DND-41 (cell line): Measurements from ENCODE around the gene MRGPRX2.

Source experiments
- ATAC-seq: fragments of 200-7000 bp; cut with Tn5 transposase; 3 replicates; pipeline ENCODE4 v1.9.1; 2021; ENCODE audit warnings: low read depth; ENCODE audit not compliant: insufficient read depth
- DNase-seq: peaks from one replicate; pipeline ENCODE4 v3.0.0-alpha.2; 2020
- H2AFZ ChIP-seq: 2 replicates; pipeline ENCODE4 v1.6.0; 2012; ENCODE audit warnings: low read depth, low read length
- H3K27ac ChIP-seq: 2 replicates; pipeline ENCODE4 v1.5.1; 2012; ENCODE audit warnings: low read length, inconsistent platforms
- H3K27me3 ChIP-seq: fragments of 200-600 bp; sonication (generic); 2 replicates; pipeline ENCODE4 v1.6.0; 2012; ENCODE audit warnings: low read length, mild to moderate bottlenecking, inconsistent platforms; ENCODE audit not compliant: insufficient read depth, poor library complexity
- H3K36me3 ChIP-seq: 2 replicates; pipeline ENCODE4 v1.5.1; 2012; ENCODE audit warnings: low read length, inconsistent platforms; ENCODE audit not compliant: insufficient read depth
- H3K4me1 ChIP-seq: 2 replicates; pipeline ENCODE4 v1.5.1; 2012; ENCODE audit warnings: mild to moderate bottlenecking, low read length; ENCODE audit not compliant: insufficient read depth
- H3K4me2 ChIP-seq: 2 replicates; pipeline ENCODE4 v1.6.0; 2012; ENCODE audit warnings: mild to moderate bottlenecking, moderate library complexity, low read length, inconsistent platforms; ENCODE audit not compliant: insufficient read depth
- H3K4me3 ChIP-seq, 2 experiments: fragments of 200-600 bp in 1 of 2; shearing (Covaris generic) in 1 of 2; 2 replicates each; pipeline ENCODE4 v1.5.1; 2012 to 2016; ENCODE audit warnings: inconsistent platforms in 2 of 2, low read length in 2 of 2, mild to moderate bottlenecking in 2 of 2, low read depth in 1 of 2, moderate library complexity in 1 of 2
- H3K79me2 ChIP-seq: 2 replicates; pipeline ENCODE4 v1.6.0; 2012; ENCODE audit warnings: low read length, inconsistent platforms; ENCODE audit not compliant: insufficient read depth
- H3K9ac ChIP-seq: 2 replicates; pipeline ENCODE4 v1.6.0; 2012; ENCODE audit warnings: low read depth, mild to moderate bottlenecking, inconsistent platforms, low read length, moderate library complexity
- H3K9me3 ChIP-seq: 2 replicates; pipeline ENCODE4 v1.5.1; 2012; ENCODE audit warnings: low read length, moderate library complexity, mild to moderate bottlenecking, inconsistent platforms; ENCODE audit not compliant: insufficient read depth, severe bottlenecking
- H4K20me1 ChIP-seq: 2 replicates; pipeline ENCODE4 v1.6.0; 2012; ENCODE audit warnings: low read length; ENCODE audit not compliant: insufficient read depth
- EZH2 ChIP-seq: IDR thresholded peaks from 3 replicates; pipeline ENCODE4 v1.6.1; 2012; ENCODE audit warnings: borderline replicate concordance, low read depth, mild to moderate bottlenecking, moderate library complexity, low read length, inconsistent platforms; ENCODE audit not compliant: severe bottlenecking
- TF ChIP-seq, protein P1 (sequence below): IDR thresholded peaks from 2 replicates; pipeline ENCODE4 v1.5.1; 2012; ENCODE audit warnings: borderline replicate concordance, low read length, moderate library complexity, mild to moderate bottlenecking; ENCODE audit not compliant: poor library complexity, severe bottlenecking; ENCODE audit errors: extremely low read depth

MRGPRX2 gene

GRCh38 chr11:19072464-19072863 is 11.9 kb upstream of the MRGPRX2 start:
- Histone ChIP-seq H3K27me3 (peaks cover 3% of the 10 kb centered on the region), H3K4me1 (no peaks in the 10 kb centered on the region; the same call in 1 of the 2 replicates), H3K9me3 (no peaks in the 10 kb centered on the region), H4K20me1 (no peaks in the 10 kb centered on the region), H2AFZ (no peak overlapping the region), H3K4me3 (no peak overlapping the region), H3K36me3 (no peaks in the 10 kb centered on the region), H3K4me2 (no peak overlapping the region), H3K27ac (no peak overlapping the region), H3K79me2 (no peaks in the 10 kb centered on the region), H3K9ac (no peak overlapping the region)
- DNase-seq: no peak
- no peak for ATAC-seq
- TF ChIP-seq EZH2: no peak
- TF ChIP-seq, protein P1, sequence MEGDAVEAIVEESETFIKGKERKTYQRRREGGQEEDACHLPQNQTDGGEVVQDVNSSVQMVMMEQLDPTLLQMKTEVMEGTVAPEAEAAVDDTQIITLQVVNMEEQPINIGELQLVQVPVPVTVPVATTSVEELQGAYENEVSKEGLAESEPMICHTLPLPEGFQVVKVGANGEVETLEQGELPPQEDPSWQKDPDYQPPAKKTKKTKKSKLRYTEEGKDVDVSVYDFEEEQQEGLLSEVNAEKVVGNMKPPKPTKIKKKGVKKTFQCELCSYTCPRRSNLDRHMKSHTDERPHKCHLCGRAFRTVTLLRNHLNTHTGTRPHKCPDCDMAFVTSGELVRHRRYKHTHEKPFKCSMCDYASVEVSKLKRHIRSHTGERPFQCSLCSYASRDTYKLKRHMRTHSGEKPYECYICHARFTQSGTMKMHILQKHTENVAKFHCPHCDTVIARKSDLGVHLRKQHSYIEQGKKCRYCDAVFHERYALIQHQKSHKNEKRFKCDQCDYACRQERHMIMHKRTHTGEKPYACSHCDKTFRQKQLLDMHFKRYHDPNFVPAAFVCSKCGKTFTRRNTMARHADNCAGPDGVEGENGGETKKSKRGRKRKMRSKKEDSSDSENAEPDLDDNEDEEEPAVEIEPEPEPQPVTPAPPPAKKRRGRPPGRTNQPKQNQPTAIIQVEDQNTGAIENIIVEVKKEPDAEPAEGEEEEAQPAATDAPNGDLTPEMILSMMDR: no peak

DNA sequence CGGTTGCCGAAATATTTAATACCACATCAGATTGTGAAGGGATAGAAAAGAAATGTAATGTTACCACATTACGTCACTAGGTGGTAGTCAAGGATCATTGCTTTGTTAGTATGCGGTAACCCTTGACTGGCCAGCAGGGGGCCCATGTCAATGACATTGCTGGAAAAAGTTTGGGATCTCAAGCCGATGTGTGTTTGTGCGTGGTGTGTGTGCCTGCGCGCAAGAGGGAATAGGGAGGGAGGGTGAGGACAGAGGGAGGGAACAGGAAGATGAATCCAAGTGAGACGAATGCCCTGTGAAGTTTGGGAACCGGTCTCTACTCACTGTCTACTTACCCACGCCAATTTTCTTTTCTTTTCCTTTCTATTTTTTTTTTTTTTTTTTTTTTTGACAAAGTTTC is 10.7 kb upstream of the MRGPRX2 start:
- H3K9me3 ChIP-seq: no peaks in the 10 kb centered on the region
- no peaks in the 10 kb centered on the region; the same call in 1 of the 2 replicates for H3K4me1 ChIP-seq
- no peak overlapping the region for H3K4me3 ChIP-seq
- no peaks in the 10 kb centered on the region for H4K20me1 ChIP-seq
- H2AFZ ChIP-seq: peak overlapping the region; percentile 51; the same call in 1 of the 2 replicates
- H3K27me3 ChIP-seq: peaks cover 3% of the 10 kb centered on the region
- TF ChIP-seq EZH2: no peak
- TF ChIP-seq, protein P1: peak; percentile 100
- H3K4me2 ChIP-seq: no peak overlapping the region
- no peak overlapping the region for H3K9ac ChIP-seq
- H3K27ac ChIP-seq: no peak overlapping the region
- DNase-seq (peak; percentile 59), ATAC-seq (peak; percentile 97)
- no peaks in the 10 kb centered on the region for H3K36me3 ChIP-seq
- no peaks in the 10 kb centered on the region for H3K79me2 ChIP-seq

GRCh38 chr11:19059833-19060232 is 684 bp downstream of the MRGPRX2 start:
- no peaks in the 10 kb centered on the region for H4K20me1 ChIP-seq
- DNase-seq (no peak), ATAC-seq (no peak)
- no peak overlapping the region for H3K27ac ChIP-seq
- H3K9ac ChIP-seq: no peak overlapping the region
- H3K9me3 ChIP-seq: no peaks in the 10 kb centered on the region
- H2AFZ ChIP-seq: no peak overlapping the region
- peaks cover 35% of the 10 kb centered on the region for H3K27me3 ChIP-seq
- no peaks in the 10 kb centered on the region; the same call in 1 of the 2 replicates for H3K4me1 ChIP-seq
- H3K79me2 ChIP-seq: no peaks in the 10 kb centered on the region
- H3K4me3 ChIP-seq: no peak overlapping the region
- TF ChIP-seq, protein P1: no peak
- TF ChIP-seq EZH2: no peak
- no peaks in the 10 kb centered on the region for H3K36me3 ChIP-seq
- no peak overlapping the region for H3K4me2 ChIP-seq

DNA sequence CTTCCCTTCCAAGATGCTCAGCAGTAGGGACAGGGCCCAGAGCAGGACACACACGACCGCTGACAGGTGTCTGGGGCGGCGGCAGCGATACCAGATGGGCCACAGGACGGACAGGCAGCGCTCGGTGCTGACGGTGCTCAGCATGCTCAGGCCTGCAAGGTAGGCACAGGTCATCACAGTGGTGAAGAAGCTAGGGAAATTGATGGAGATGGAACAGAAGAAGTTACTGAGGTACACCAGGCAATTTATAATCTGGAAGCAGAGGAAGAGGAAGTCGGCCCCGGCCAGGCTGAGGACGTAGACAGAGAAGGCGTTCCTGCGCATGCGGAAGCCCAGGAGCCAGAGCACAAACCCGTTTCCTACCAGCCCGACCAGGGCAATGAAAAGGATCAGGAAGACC is 4.6 kb downstream of the MRGPRX2 start:
- peaks cover 26% of the 10 kb centered on the region for H3K27me3 ChIP-seq
- TF ChIP-seq, protein P1: no peak
- no peak for TF ChIP-seq EZH2
- H3K4me1 ChIP-seq: no peaks in the 10 kb centered on the region; the same call in 1 of the 2 replicates
- no peaks in the 10 kb centered on the region for H3K9me3 ChIP-seq
- no peak overlapping the region for H3K9ac ChIP-seq
- DNase-seq (no peak), ATAC-seq (no peak)
- no peaks in the 10 kb centered on the region for H4K20me1 ChIP-seq
- no peaks in the 10 kb centered on the region for H3K36me3 ChIP-seq
- H2AFZ ChIP-seq: no peak overlapping the region
- H3K27ac ChIP-seq: no peak overlapping the region
- no peak overlapping the region for H3K4me2 ChIP-seq
- H3K79me2 ChIP-seq: no peaks in the 10 kb centered on the region
- no peak overlapping the region for H3K4me3 ChIP-seq
